ENCODE results near the gene NR2E1. TPM values are rescaled to one million over a fixed set of nuclear protein-coding genes. Genes with fewer than 3 reads are reported as not detected.

Gene NR2E1
- total RNA-seq, 1 experiment from 2014 or later = not detected

- TF ChIP-seq USF2 (CRISPR knock-in tag; IDR thresholded peaks at IDR 0.05) = no peak
Observed at GRCh38 chr6:108200186-108200585, 34.4 kb downstream of the NR2E1 start (continued).

GRCh38 chr6:108200631-108201030, 34.8 kb downstream of the NR2E1 start:
- Mint-ChIP-seq H3K4me1 (no peaks in the 10 kb centered on the region), H3K27ac (no peak overlapping the region), H3K9me3 (no peaks in the 10 kb centered on the region), H3K4me3 (no peak overlapping the region), H3K27me3 (ENCODE audit: low read depth) (no peaks in the 10 kb centered on the region), H3K36me3 (no peaks in the 10 kb centered on the region)
- TF ChIP-seq OVOL2 (CRISPR knock-in tag; IDR thresholded peaks at IDR 0.05; ENCODE audit: borderline replicate concordance) (no peak), ZSCAN18 (CRISPR knock-in tag; IDR thresholded peaks at IDR 0.05) (no peak), SMAD4 (CRISPR knock-in tag; IDR thresholded peaks at IDR 0.05) (no peak), KAT7 (CRISPR knock-in tag; IDR thresholded peaks at IDR 0.05; ENCODE audit: borderline replicate concordance) (no peak), MYBL2 (CRISPR knock-in tag; IDR thresholded peaks at IDR 0.05) (no peak), ZNF532 (CRISPR knock-in tag; IDR thresholded peaks at IDR 0.05; ENCODE audit: borderline replicate concordance) (no peak), JUN (CRISPR knock-in tag; IDR thresholded peaks at IDR 0.05) (no peak), TP53 (CRISPR knock-in tag; IDR thresholded peaks at IDR 0.05) (no peak), TEAD1 (CRISPR knock-in tag; IDR thresholded peaks at IDR 0.05) (no peak), NFE2L1 (CRISPR knock-in tag; IDR thresholded peaks at IDR 0.05) (no peak), ZNF423 (CRISPR knock-in tag; IDR thresholded peaks at IDR 0.05) (no peak), MLX (CRISPR knock-in tag; IDR thresholded peaks at IDR 0.05) (no peak), ZNF317 (CRISPR knock-in tag; IDR thresholded peaks at IDR 0.05; ENCODE audit: borderline replicate concordance, low read depth) (no peak), NR1H2 (CRISPR knock-in tag; IDR thresholded peaks at IDR 0.05) (no peak), ERG (CRISPR knock-in tag; IDR thresholded peaks at IDR 0.05) (no peak), NR2C2 (CRISPR knock-in tag; IDR thresholded peaks at IDR 0.05) (no peak), CTCF (IDR thresholded peaks at IDR 0.05) (no peak), IRF1 (CRISPR knock-in tag; IDR thresholded peaks at IDR 0.05) (no peak), RORB (CRISPR knock-in tag; IDR thresholded peaks at IDR 0.05) (no peak), AFF4 (CRISPR knock-in tag; IDR thresholded peaks at IDR 0.05; ENCODE audit: borderline replicate concordance) (no peak)
- CTCF ChIA-PET = interaction anchor here (0.5 to 1.6 kb wide), 4 partner anchors 25 to 297 kb away, joined by 3 to 5 read pairs (median 4); no protein-coding TSS in a partner anchor
- DNase-seq (ENCODE audit: low spot score) (no peak), ATAC-seq (no peak)
- POLR2A ChIA-PET = no interaction called here

All from WTC11 (cell line).